Body of pancreas (tissue), 4 donors: ENCODE results near the gene TOR4A.

Source experiments
- POLR2A ChIP-seq, 3 donors: fragments of 450-650 bp; IDR thresholded peaks; one replicate each; pipeline ENCODE4 v1.6.1; 2016; ENCODE audit warnings: antibody characterized with exemption in 3 of 3, mild to moderate bottlenecking in 2 of 3
- TF ChIP-seq, protein P1 (sequence below), 7 experiments: fragments of 450-650 bp in 4 of 7; fragments of 200-600 bp in 3 of 7; sonication (generic) in 3 of 7; IDR thresholded peaks; one replicate each; pipeline ENCODE4 v1.5.1; 2016 to 2019; ENCODE audit warnings: antibody characterized with exemption in 7 of 7

DNA sequence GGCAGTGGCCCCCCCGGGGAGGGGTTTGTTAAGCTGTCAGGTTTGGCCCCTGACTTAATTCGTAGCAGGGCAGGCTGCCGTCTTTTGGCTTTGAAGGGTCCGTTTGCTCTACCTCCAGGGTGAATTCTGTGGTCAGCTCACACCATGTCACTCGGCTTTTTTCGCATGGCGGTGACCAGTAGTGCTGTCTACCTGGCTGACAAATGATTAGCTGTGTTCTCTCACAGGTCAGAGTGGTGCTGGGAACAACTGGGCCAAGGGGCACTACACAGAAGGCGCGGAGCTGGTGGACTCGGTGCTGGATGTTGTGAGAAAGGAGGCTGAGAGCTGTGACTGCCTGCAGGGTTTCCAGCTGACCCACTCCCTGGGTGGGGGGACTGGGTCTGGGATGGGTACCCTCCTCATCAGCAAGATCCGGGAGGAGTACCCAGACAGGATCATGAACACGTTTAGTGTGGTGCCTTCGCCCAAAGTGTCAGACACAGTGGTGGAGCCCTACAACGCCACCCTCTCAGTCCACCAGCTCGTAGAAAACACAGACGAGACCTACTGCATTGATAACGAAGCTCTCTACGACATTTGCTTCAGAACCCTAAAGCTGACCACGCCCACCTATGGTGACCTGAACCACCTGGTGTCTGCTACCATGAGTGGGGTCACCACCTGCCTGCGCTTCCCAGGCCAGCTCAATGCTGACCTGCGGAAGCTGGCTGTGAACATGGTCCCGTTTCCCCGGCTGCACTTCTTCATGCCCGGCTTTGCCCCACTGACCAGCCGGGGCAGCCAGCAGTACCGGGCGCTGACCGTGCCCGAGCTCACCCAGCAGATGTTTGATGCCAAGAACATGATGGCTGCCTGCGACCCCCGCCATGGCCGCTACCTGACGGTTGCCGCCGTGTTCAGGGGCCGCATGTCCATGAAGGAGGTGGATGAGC lies 35.0 kb upstream of the TOR4A start:
- TF ChIP-seq, protein P1, sequence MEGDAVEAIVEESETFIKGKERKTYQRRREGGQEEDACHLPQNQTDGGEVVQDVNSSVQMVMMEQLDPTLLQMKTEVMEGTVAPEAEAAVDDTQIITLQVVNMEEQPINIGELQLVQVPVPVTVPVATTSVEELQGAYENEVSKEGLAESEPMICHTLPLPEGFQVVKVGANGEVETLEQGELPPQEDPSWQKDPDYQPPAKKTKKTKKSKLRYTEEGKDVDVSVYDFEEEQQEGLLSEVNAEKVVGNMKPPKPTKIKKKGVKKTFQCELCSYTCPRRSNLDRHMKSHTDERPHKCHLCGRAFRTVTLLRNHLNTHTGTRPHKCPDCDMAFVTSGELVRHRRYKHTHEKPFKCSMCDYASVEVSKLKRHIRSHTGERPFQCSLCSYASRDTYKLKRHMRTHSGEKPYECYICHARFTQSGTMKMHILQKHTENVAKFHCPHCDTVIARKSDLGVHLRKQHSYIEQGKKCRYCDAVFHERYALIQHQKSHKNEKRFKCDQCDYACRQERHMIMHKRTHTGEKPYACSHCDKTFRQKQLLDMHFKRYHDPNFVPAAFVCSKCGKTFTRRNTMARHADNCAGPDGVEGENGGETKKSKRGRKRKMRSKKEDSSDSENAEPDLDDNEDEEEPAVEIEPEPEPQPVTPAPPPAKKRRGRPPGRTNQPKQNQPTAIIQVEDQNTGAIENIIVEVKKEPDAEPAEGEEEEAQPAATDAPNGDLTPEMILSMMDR (IDR thresholded peaks at IDR 0.05) = no peak
- TF ChIP-seq POLR2A (IDR thresholded peaks at IDR 0.05) = peak in 1 of 3 donors; percentile 17
